ENCODE results near the gene CMSS1.

Gene CMSS1

GRCh38 chr3:99934975-99935797 is 117.5 kb downstream of the CMSS1 start:
- no peak for DNase-seq (ENCODE audit: low spot score)

- no peak for DNase-seq (ENCODE audit: low spot score)
Measured at GRCh38 chr3:99938270-99938911, 120.7 kb downstream of the CMSS1 start.

- DNase-seq (ENCODE audit: low spot score): no peak
Measured at GRCh38 chr3:99939876-99940275, 122.2 kb downstream of the CMSS1 start.

GRCh38 chr3:99940350-99940749 is 122.7 kb downstream of the CMSS1 start:
- no peak for DNase-seq (ENCODE audit: low spot score)

- no peak for DNase-seq (ENCODE audit: low spot score)
Measured at GRCh38 chr3:99941211-99941610, 123.5 kb downstream of the CMSS1 start.

- no peak for DNase-seq (ENCODE audit: low spot score)
Measured at GRCh38 chr3:99943931-99944761, 126.5 kb downstream of the CMSS1 start.

GRCh38 chr3:99945328-99945995 is 127.8 kb downstream of the CMSS1 start:
- no peak for DNase-seq (ENCODE audit: low spot score)

GRCh38 chr3:99947356-99947755 is 129.7 kb downstream of the CMSS1 start:
- DNase-seq (ENCODE audit: low spot score): no peak

- no peak for DNase-seq (ENCODE audit: low spot score)
Measured at GRCh38 chr3:99948467-99949089, 130.9 kb downstream of the CMSS1 start.

GRCh38 chr3:99949956-99950670 is 132.5 kb downstream of the CMSS1 start:
- DNase-seq (ENCODE audit: low spot score): no peak

- DNase-seq (ENCODE audit: low spot score): no peak
Measured at GRCh38 chr3:99950921-99951320, 133.3 kb downstream of the CMSS1 start.

GRCh38 chr3:99951701-99952100 is 134.0 kb downstream of the CMSS1 start:
- no peak for DNase-seq (ENCODE audit: low spot score)

GRCh38 chr3:99952306-99952705 is 134.6 kb downstream of the CMSS1 start:
- DNase-seq (ENCODE audit: low spot score): no peak

- DNase-seq (ENCODE audit: low spot score): no peak
Measured at GRCh38 chr3:99953596-99953995, 135.9 kb downstream of the CMSS1 start.

- no peak for DNase-seq (ENCODE audit: low spot score)
Measured at GRCh38 chr3:99954914-99955644, 137.4 kb downstream of the CMSS1 start.

- DNase-seq (ENCODE audit: low spot score): no peak
Measured at GRCh38 chr3:99955773-99956562, 138.3 kb downstream of the CMSS1 start.

GRCh38 chr3:99957151-99957796 is 139.6 kb downstream of the CMSS1 start:
- DNase-seq (ENCODE audit: low spot score): no peak

GRCh38 chr3:99958222-99958912 is 140.7 kb downstream of the CMSS1 start:
- no peak for DNase-seq (ENCODE audit: low spot score)

Data from LoVo (cell line).